ENCODE data around the gene PLCB4.

PLCB4 gene

DNA sequence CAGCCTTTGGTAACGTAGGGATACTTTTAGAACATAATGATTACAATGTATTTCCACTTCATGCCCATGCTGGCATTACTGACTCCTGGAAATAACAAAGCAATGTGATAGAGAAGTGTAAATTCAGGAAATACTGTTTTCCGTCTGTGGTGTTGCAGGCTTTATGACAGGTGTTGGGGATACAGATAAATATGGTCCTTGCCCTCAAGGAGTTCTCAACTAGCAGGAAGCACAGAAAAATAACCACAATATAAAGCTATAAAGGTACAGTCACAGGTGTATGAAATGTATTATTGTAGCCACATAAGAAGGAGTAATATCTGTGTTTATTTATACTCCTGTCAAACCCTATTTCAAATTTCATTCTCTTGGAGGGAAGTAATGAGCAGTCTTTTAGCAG lies 432.6 kb downstream of the PLCB4 start:
- TF ChIP-seq, protein P1, sequence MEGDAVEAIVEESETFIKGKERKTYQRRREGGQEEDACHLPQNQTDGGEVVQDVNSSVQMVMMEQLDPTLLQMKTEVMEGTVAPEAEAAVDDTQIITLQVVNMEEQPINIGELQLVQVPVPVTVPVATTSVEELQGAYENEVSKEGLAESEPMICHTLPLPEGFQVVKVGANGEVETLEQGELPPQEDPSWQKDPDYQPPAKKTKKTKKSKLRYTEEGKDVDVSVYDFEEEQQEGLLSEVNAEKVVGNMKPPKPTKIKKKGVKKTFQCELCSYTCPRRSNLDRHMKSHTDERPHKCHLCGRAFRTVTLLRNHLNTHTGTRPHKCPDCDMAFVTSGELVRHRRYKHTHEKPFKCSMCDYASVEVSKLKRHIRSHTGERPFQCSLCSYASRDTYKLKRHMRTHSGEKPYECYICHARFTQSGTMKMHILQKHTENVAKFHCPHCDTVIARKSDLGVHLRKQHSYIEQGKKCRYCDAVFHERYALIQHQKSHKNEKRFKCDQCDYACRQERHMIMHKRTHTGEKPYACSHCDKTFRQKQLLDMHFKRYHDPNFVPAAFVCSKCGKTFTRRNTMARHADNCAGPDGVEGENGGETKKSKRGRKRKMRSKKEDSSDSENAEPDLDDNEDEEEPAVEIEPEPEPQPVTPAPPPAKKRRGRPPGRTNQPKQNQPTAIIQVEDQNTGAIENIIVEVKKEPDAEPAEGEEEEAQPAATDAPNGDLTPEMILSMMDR (IDR thresholded peaks at IDR 0.05; ENCODE audit: low read length, missing control alignments), result no peak
- no peak for DNase-seq (ENCODE audit: low read depth)
- no peak overlapping the region for H3K4me3 ChIP-seq (replicated peaks; ENCODE audit: low read depth, low read length)

DNA sequence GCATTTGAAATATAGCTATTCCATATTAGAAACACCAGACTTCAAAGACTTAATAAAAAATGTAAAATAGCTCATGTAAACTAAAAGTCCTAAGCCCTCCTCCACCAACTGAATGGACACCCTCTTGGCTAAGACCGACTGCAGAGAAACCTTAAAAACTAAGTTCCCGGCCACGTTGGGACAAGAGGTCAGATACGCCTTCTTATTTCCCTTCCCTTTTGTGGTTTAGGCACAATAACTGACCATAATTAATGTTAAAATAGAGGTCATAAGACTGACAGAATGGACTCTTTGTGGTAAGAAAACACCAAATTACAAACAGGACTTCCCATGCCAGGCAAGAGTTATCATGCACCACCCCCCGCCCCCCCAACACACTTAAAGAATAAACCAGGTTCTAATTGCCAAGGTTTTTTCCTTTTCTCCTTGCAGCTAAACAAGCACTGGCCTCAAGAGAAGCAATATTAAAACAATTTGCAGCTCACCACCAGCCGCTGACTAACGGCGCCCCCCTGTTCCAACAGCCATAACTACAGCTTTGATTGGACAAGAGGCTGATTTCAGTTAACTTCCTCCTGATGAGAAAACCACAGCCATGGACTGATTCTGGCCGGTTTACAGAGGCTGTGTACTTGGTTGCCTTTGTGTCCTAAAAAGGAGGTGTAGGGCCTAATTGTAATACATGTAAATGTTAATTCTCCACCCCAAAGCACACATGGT lies 434.8 kb downstream of the PLCB4 start:
- TF ChIP-seq, protein P1 (IDR thresholded peaks at IDR 0.05; ENCODE audit: low read length, missing control alignments), result no peak
- DNase-seq (ENCODE audit: low read depth), result no peak
- no peak overlapping the region for H3K4me3 ChIP-seq (replicated peaks; ENCODE audit: low read depth, low read length)

DNA sequence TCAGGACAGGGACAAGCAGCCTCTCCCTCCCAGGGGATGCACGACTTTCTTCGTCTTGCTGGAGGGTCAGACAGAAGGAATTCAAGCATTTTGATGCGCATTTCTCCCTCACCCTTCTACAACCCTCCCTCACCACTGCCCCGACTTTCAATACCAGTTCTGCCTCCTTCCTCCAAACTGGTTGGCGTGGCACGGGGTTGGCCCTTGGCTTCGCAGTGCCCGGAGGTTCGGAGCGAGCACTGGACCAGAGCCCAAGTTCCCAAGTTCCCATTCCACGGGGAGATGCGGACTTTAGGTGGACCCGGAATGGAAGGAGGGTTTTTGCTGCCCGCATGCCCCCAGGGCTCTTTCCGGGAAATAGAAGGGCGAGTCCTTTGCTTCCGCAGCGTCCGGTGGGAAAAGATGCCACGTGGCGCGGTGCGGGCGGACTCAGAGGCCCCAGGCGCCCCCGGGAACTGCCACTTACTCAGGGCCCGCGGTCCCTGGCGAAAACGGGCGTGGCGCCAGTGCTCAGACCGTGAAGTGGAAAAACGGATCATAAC lies 437.5 kb downstream of the PLCB4 start:
- TF ChIP-seq, protein P1 (IDR thresholded peaks at IDR 0.05; ENCODE audit: low read length, missing control alignments), result no peak
- no peak overlapping the region for H3K4me3 ChIP-seq (replicated peaks; ENCODE audit: low read depth, low read length)
- DNase-seq (ENCODE audit: low read depth), result no peak

DNA sequence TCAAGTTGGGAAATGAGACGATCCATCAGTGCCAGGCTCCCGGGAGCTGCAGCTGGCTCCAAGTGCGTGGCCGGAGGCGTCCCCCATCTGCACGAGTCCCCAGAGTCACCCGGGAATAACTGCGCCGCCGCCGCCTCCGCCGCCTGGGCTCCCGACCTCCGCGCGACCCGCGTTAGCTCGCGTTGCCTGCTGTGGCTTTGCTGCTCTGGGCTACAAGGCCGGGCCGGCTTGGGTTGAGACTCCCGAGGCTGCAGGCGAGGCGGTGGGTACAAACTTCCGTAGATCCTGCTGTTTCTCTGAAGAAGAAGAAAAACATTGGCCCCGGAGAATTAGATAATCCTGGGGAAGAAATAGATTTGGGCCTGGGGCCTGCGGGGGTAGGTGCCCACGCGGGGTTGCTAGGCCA lies 438.1 kb downstream of the PLCB4 start:
- TF ChIP-seq, protein P1 (IDR thresholded peaks at IDR 0.05; ENCODE audit: low read length, missing control alignments), result no peak
- H3K4me3 ChIP-seq (replicated peaks; ENCODE audit: low read depth, low read length), result no peak overlapping the region

DNA sequence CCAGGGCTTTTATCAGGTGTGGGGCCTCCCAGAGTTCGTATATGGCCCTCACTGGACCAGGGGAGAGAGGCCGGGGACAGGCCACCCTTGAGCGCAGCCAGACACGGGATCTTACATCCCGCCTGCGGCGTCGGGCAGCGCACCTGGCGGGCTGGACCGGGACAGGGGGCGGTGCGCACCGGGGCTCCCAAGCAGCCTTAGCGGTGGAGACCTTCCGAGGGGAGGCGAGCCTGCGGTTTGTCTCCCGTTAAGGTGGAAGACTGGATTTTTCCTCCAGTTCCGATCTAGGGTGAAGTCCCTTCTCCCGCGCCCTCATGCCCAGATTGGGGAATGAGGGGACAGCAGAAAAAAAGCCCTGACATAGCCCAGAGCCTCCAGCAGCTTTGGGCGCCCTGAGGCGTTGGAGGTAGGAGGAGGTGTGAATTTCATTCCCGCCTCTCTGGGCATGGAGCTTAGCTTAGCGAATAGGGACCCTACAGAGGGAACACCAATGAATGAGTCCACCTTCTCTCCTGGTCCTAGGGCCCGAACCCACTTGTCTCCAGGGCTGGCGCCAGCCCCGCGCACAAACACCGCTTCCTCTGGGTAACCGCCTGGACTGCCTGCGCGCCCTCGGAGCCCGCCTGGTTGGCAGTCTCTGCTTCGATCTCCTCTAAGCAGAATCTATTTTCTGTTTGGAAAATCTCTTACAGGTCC lies 438.8 kb downstream of the PLCB4 start:
- no peak for DNase-seq (ENCODE audit: low read depth)
- TF ChIP-seq, protein P1 (IDR thresholded peaks at IDR 0.05; ENCODE audit: low read length, missing control alignments), result no peak
- H3K4me3 ChIP-seq (replicated peaks; ENCODE audit: low read depth, low read length), result no peak overlapping the region

More for the DNA sequence above, 438.1 kb downstream of the PLCB4 start:
- no peak for DNase-seq (ENCODE audit: low read depth)

DNA sequence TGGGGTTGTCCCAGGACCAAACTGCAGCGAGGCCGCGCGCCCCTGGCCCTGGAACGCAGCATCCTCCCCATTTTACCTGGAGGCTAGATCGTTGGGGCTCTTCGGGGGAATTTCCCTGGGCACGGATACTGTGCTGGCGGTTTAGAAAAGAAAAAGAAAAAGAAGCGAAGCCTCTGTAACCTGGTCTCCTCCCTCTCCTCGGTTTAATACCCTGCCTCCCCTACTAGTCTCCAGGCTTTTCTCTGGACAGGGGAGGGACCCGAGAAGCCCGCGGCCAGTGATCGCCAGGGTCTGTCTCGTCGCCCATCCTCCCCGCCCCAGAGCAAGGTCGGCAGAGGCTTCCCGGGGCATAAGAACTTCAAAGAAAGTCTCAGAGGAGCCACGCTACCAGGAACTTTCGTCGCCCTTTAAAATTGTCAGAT lies 439.4 kb downstream of the PLCB4 start:
- H3K4me3 ChIP-seq (replicated peaks; ENCODE audit: low read depth, low read length), result no peak overlapping the region
- DNase-seq (ENCODE audit: low read depth), result no peak
- TF ChIP-seq, protein P1 (IDR thresholded peaks at IDR 0.05; ENCODE audit: low read length, missing control alignments), result no peak

Data from fibroblast of pulmonary artery (primary cell).